ENCODE measurements around the gene ACLY. TPM values are rescaled to one million over a fixed set of nuclear protein-coding genes. Genes with fewer than 3 reads are reported as not detected.
A peak's percentile ranks its signal among the peaks of the same experiment; 100 is the strongest.
"Not testable (repeated sequence)": the region's sequence is repeated elsewhere in the genome, so short reads cannot be mapped to it uniquely, and the experiment has no call there.

The ACLY gene
- total RNA-seq, 1 experiment from 2014 or later, result 231 TPM

GRCh38 chr17:41939693-41940090, 20.9 kb upstream of the ACLY start:
- no peak for DNase-seq (ENCODE audit: low spot score)

DNA sequence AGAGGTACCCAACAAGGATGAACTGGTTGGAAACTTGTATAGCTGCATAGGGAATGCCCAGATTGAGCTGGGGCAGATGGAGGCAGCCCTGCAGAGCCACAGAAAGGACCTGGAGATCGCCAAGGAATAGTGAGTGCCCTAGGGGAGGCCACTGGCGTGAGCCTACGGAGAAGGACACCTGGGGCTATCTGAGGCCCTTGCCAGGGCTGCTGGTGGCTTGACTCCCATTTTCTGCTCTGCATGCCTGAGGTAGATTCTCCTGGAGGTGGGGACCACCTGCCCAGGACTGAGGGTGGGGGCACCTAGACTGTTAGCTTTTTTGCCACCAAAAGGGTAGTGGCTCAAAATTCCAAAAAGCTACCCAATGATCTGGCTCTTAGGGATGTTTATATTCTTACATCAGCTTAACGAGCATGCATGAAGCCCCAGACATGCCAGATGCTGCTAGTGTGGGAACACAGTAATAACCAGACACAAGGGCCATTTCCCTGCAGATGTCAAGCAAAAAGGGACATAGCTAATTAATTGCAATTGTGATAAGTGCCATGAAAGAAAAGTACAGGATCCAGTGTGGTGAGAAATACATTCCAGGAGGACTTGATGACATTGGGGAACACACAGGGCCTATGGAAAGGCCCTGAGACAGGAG, 20.4 kb upstream of the ACLY start:
- no peak for DNase-seq (ENCODE audit: low spot score)

- DNase-seq (ENCODE audit: low spot score), result no peak
Measured at GRCh38 chr17:41937970-41938954, 19.5 kb upstream of the ACLY start.

GRCh38 chr17:41935641-41936040, 16.9 kb upstream of the ACLY start:
- no peak for DNase-seq (ENCODE audit: low spot score)

- no peak for DNase-seq (ENCODE audit: low spot score)
Measured at GRCh38 chr17:41932816-41933389, 14.2 kb upstream of the ACLY start.

GRCh38 chr17:41931715-41932114, 13.0 kb upstream of the ACLY start:
- DNase-seq (ENCODE audit: low spot score), result not testable (repeated sequence)

GRCh38 chr17:41930833-41931156, 12.0 kb upstream of the ACLY start:
- not testable (repeated sequence) for DNase-seq (ENCODE audit: low spot score)

DNA sequence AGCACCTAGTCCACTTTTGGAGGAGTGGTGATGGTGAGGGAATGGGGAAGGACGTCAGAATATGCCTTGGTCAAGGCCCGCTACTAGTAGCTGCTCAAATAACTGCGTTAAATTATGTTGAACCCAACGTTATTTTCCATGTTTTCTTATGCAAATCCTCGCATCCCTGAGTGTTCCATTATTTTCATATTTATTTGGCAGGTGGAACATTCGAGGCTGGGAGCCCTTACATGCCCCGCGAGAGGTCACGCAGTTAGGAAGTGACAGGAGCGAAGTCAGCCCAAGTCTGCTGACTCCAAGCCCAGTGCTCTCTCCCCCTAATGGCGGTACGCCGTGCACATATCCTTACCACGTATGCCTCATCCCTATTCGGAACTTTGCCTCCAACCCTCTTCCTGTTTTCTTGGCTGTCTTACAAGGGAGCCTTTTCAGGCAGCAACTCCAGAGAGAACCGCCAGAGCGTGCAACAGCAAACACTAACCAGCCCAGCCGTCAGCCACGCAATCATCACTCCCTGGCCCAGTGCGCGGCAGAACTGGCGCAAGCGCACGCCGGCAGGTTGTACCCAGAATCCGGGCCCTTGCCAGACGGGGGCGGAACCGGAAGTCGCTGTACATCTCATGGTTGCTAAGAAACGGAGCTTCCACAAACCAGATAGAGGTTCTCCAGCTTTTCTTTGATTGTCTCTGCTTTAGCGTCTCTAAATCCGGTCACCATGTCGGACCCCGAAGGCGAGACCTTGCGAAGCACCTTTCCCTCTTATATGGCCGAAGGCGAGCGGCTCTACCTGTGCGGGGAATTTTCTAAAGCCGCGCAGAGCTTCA, 11.5 kb upstream of the ACLY start, which contains the start of gene ODAD4:
Gene ODAD4, plus strand, starts transcription at position 609 of the 824 bp plus-strand sequence. Its CDS starts 107 bp downstream, at position 716.
- DNase-seq (ENCODE audit: low spot score), result peak; percentile 97

DNA sequence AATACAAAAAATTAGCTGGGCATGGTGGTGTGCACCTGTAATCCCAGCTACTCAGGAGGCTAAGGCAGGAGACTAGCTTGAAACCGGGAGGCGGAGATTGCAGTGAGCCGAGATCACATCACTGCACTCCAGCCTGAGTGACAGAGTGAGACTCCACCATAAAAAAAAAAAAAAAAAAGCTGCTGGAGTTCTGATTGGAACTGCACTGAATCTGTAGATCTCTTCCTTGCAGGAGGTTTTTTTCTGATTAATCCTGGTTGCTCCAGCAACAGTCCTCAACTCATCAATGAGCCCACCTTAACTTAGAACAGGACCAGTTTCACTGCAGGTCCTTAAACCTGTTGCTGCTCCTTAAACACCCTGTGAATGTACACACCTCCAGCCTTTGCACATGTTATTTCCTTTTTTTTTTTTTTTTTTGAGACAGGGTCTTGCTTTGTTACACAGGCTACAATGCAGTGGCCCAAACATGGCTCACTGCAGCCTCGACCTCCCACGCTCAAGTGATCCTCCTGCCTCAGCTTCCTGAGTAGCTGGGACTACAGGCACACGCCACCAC, 10.0 kb upstream of the ACLY start:
- DNase-seq (ENCODE audit: low spot score), result no peak

- no peak for DNase-seq (ENCODE audit: low spot score)
Measured at GRCh38 chr17:41925991-41926590, 7.3 kb upstream of the ACLY start.

DNA sequence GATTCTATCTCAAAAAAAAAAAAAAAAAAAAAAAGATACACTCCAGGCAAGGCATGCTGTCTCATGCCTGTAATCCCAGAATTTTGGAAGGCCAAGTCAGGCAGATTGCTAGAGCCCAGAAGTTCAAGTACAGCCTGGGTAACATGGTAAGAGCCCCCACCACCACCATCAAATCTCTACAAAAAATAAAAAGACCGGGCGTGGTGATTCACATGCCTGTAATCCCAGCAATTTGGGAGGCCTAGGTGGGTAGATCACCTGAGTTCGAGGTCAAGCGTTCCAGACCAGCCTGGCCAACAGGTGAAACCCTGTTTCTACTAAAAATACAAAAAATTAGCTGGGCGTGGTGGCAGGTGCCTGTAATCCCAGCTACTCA, 1.8 kb upstream of the ACLY start:
- DNase-seq (ENCODE audit: low spot score), result no peak

GRCh38 chr17:41919840-41920579, 1.3 kb upstream of the ACLY start:
- DNase-seq (ENCODE audit: low spot score), result peak; percentile 21

DNA sequence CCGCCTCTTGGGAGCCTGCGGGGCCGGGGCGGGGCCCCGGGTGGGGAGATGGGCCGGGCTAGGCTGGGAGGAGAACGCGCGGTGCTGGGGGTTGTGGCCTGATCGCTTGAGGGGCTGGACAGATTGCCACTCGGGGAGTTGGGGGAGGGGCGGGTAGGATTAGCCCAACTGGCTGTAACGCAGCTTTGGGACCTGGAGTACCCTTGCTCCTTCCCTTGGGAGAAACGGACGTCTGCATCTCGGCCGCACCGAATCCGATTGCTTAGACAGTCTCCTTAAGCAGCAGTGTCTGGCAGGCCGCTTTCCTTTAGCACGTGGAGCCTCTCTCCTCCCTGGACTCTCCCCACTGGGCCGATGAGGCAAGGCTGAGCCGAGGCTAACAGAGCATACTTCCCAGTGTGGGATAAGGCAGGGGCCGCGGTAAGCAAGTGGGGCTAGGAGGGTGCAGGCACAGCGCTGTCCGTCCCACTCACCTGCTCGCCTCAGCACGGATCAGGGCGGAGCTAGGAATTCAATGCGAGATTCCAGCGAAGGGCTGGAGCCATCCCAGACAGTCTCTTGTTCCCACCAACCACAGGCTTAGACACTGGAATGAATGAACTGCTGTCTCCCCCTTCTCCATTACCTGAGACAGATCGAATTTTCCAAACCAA, 540 bp upstream of the ACLY start:
- DNase-seq (ENCODE audit: low spot score), result no peak

DNA sequence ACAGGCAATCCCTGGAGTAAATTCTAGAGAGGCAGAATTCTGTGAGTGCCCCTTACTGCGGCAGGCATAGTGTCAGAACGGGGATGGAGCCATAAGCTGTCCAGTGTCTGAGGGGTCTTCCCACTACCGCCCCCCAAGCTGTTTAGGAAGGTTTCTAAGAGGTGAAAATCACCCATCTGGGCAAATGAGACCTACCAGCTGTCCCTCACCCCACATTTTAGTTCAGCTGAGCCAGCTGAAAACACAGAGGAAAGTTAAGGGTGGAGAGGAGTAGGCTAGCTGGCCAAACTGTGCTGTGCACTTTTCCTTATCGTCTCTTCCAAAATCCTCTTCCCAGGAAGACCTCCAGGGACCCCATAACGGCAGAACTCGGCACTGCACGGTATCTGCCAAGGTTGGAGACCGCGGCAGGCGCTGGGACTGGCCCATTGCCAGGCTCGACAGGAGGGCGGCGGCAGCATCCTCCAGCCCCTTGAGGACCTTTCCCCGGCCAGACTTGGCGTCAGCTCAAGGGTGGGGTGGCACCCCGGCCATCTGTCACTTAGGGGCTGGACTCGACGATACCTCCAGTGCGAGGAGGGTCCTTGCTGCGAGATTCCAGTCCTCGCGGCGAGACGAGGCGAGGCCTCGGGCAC, 955 bp downstream of the ACLY start:
- DNase-seq (ENCODE audit: low spot score), result no peak

GRCh38 chr17:41917192-41917591, 1.6 kb downstream of the ACLY start:
- DNase-seq (ENCODE audit: low spot score), result peak; percentile 22

DNA sequence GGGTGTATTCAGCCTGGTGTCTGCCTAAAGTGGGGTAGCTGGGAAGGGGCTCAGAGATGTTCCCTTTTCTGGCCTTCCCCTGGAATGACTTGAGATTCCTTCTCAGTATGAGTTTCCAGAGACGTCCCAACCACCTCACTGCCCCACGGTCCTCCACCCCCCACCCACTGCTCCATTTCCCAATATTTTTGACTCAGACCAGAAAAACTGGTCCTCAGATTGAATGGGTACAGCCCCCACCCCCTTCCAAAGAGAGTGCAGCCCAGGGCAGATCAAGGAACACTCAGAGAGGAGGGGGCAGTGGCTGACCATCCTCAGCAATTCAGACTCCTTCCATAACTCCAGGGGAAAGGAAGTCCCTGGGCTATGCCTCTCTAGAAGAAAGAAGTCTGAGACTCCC, 3.2 kb downstream of the ACLY start:
- no peak for DNase-seq (ENCODE audit: low spot score)

DNA sequence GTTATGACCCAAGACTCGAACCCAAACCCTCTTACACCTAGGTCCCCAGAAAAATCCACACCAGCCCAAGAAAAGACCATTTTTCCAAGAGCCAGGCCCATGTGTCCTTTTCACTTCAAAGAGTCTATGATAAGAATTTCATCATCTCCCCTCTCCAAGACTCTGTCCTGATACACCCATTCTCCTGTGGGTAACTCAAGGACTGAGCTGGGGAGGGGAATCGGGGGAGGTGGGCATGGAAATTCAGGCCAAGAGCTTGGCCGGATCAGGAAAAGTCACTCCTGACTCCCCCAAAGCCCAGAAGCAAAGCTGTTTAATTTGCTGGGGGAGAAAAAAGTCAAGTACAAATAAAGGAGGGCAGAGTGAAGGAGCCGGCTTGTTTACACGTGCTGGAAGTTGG, 3.7 kb downstream of the ACLY start:
- no peak for DNase-seq (ENCODE audit: low spot score)

- no peak for DNase-seq (ENCODE audit: low spot score)
Measured at GRCh38 chr17:41914358-41914766, 4.4 kb downstream of the ACLY start.

- DNase-seq (ENCODE audit: low spot score), result no peak
Measured at GRCh38 chr17:41913798-41914197, 5.0 kb downstream of the ACLY start.
